GM18909 (cell line): Measurements from ENCODE around the gene NRARP.

ENCODE experiments used
- ATAC-seq: cut with Tn5 transposase; IDR thresholded peaks from one replicate; pipeline ENCODE4 v1.9.1; 2021; ENCODE audit warnings: mild to moderate bottlenecking; ENCODE audit not compliant: unreplicated experiment, poor library complexity

Gene NRARP

GRCh38 chr9:137323531-137324331 is 21.7 kb upstream of the NRARP start:
- no peak for ATAC-seq

GRCh38 chr9:137321726-137322361 is 19.8 kb upstream of the NRARP start:
- ATAC-seq = no peak

GRCh38 chr9:137320555-137321384 is 18.7 kb upstream of the NRARP start:
- no peak for ATAC-seq

GRCh38 chr9:137319739-137320551 is 17.9 kb upstream of the NRARP start:
- ATAC-seq = no peak

GRCh38 chr9:137319011-137319738 is 17.1 kb upstream of the NRARP start:
- ATAC-seq = no peak

- ATAC-seq = no peak
These were observed 16.5 kb upstream of the NRARP start for GRCh38 chr9:137318602-137319001.

- ATAC-seq = no peak
These were observed 15.8 kb upstream of the NRARP start for GRCh38 chr9:137317718-137318511.

- no peak for ATAC-seq
These were observed 15.1 kb upstream of the NRARP start for GRCh38 chr9:137317021-137317717.

GRCh38 chr9:137316012-137316981 is 14.2 kb upstream of the NRARP start:
- ATAC-seq = no peak

GRCh38 chr9:137315581-137316011 is 13.5 kb upstream of the NRARP start:
- no peak for ATAC-seq

- no peak for ATAC-seq
These were observed 12.8 kb upstream of the NRARP start for GRCh38 chr9:137314561-137315560.

- ATAC-seq = no peak
These were observed 12.0 kb upstream of the NRARP start for GRCh38 chr9:137313956-137314560.

GRCh38 chr9:137313326-137313936 is 11.4 kb upstream of the NRARP start:
- ATAC-seq = no peak

GRCh38 chr9:137312852-137313325 is 10.8 kb upstream of the NRARP start:
- ATAC-seq = no peak
